Glomerular endothelial cell (primary cell): ENCODE results near the gene MNT. TPM values are rescaled to one million over a fixed set of nuclear protein-coding genes. Genes with fewer than 3 reads are reported as not detected.
A peak's percentile ranks its signal among the peaks of the same experiment; 100 is the strongest.

ENCODE experiments used
- DNase-seq: peaks from one replicate; pipeline ENCODE4 v3.0.0-alpha.2; 2011; ENCODE audit warnings: low read depth, low spot score; ENCODE audit errors: extremely low read depth
- total RNA-seq: library from RNA; depleted of rRNA; stranded (reverse); fragments of >200 nt; gene quantifications from 2 replicates; pipeline ENCODE4 v1.2.3, GENCODE V29; 2015

Gene MNT
- total RNA-seq, 1 donor from 2014 or later, result 15.1 TPM

- DNase-seq, result no peak
Observed at GRCh38 chr17:2416010-2416734, 15.3 kb upstream of the MNT start.

DNA sequence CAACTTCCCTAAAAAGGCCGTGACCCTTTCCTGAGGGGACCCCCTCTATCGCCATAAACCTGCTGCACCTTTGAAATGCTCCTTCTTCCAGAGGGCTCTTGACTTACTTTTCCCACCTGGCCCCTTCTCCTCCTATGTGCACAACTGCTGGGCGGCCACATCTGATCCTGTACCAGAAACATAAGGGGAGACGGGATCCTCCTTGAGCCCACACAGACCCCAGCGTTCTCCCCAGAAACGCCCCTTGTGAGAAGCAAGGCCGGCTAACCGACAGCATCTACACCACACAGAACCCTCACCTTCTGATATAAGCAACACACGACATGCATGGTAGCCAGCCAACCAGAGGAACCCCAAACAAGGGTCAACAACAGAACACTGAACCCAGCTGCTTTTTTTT, 14.2 kb upstream of the MNT start:
- DNase-seq, result no peak

DNA sequence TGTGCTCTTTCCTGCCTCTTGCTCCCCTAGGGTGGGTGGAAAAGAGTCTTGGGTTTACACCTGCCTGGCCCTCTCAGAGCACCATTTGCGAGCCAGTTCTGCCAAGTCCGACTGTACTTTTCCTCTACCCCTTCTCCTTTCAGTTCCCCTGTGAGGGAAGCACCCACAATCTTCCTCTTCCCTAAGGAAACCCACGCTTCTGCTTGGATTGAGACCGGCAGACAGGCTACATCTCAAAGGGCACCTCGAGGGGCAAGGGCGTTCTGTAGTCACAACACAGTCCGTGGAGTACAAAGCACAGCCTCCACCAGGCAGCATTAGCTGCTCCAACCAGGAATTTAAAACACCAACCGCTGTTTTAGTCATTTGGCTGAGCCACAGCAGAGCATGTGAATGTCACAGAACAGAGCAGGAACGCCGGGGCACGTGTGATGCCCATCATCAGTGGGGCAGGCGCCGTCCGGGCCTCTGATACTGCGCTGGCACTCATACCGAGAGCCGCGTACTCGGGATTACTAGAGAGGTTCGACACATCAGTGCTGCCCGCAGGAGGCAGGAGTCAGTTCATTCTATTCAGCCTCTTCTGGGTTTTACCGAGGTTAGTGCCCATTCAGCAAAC, 13.7 kb upstream of the MNT start:
- no peak for DNase-seq

DNA sequence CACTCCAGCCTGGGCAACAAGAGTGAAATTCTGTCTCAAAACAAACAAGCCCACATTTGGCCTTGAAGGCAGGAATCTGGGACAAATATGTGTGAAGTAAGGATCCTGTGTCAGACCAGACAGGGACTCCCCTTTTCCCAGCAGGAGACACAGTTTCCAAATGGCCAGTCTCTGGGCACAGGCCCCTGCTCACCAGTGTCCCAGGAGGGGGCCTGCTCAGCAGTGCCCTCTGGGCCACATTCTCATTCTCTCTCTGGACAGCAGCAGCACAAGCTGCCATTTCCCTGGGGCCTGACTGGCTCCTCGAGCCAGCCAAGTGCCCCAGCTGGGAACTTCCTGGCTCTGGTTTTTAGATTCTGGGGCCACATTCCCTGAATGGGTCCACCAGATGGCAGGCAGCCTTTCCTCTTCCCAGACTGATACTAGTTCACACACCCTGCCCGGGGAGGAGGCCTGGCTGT, 11.7 kb upstream of the MNT start:
- no peak for DNase-seq

DNA sequence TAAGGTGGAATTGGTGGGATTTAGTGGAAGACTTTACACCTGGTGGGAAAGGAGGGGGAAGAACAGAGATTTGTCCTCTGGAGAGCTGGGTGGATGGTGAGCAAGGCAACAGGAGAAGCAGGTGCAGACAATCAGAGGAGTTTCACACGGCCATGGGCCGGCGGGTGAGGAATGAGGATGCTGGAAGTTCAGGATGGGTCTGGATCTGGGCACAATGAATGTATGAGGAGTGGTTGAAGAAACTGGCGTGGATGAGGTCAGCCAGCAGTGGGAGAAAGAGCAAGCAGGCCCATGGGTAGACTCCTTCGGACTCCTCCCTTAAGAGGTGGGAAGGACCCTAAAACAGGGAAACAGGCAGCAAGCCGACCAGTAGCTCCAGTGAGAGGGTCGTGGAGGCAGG, 10.1 kb upstream of the MNT start:
- DNase-seq, result no peak

- DNase-seq, result no peak
Observed at GRCh38 chr17:2406903-2407790, 6.3 kb upstream of the MNT start.

DNA sequence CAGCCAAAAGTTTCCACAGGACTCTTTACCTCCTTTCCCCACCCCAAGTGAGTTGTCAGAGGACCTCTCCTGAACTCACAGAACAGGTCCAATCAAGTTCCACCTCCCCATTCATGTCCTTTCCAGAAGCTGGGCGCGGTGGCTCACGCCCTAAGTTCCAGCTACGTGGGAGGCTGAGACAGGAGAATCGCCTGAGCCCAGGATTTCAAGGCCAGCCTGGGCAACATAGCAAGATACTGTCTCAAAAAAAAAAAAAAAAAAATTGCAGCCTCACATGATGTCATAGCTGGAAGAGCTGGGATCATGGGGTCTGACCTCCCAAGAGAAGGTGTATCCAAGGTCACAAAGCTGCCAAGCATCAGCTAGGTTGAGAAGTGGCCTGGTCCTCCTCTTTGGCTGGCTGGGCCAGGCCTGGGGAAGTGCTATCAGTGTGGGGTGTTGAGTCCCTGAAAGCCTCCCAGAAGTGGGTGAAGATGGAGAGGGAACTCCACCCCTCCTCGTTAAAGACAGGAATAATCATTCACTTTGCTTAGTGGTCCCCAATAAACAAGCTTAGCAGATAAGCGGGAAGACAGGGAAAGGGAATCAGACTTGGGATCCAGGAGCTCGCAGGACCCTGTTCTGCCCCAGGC, 5.5 kb upstream of the MNT start:
- DNase-seq, result no peak

- no peak for DNase-seq
Observed at GRCh38 chr17:2405247-2405926, 4.5 kb upstream of the MNT start.

- no peak for DNase-seq
Observed at GRCh38 chr17:2403044-2403443, 2.2 kb upstream of the MNT start.

- no peak for DNase-seq
Observed at GRCh38 chr17:2402544-2402943, 1.7 kb upstream of the MNT start.

DNA sequence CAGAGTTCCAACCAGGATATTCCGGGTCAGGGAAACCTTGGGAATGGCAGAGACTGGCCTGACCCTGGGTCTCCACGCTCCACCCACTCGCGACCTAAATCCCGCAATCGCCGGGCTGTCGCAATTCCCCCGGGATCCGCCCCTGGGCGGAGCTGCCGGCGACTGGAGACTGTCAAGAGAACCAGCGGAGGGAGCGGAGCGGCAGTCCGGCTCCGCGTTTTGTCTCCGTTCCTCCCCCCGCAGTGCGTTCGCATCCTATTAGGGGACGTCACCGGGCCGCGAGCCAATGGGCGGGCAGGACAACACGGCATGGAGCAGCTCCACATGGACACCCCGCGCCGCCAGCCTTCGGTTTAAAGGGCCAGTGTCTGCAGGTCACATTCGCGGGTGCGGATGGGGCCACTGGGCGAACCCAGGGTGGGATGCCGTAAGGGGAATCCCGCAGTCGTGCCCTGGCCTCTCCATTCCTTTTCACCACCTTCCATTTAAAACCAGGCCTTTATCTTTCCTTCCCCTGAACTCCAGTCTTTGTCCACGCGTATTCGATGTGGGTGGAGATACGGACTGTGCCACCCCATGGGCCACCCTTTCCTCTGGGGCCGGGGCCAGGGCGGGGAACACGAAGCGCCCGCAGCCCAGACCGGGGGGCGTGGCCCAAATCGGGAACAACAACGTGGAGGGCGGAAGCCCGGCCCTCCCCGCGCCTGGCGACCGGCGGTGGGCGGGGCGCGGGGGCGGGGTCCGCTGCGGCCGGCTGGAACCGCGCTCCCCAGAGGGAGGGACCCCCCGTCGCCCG, 764 bp upstream of the MNT start:
- DNase-seq, result peak; percentile 89

- DNase-seq, result no peak
Observed at GRCh38 chr17:2400474-2400866, 390 bp downstream of the MNT start.

DNA sequence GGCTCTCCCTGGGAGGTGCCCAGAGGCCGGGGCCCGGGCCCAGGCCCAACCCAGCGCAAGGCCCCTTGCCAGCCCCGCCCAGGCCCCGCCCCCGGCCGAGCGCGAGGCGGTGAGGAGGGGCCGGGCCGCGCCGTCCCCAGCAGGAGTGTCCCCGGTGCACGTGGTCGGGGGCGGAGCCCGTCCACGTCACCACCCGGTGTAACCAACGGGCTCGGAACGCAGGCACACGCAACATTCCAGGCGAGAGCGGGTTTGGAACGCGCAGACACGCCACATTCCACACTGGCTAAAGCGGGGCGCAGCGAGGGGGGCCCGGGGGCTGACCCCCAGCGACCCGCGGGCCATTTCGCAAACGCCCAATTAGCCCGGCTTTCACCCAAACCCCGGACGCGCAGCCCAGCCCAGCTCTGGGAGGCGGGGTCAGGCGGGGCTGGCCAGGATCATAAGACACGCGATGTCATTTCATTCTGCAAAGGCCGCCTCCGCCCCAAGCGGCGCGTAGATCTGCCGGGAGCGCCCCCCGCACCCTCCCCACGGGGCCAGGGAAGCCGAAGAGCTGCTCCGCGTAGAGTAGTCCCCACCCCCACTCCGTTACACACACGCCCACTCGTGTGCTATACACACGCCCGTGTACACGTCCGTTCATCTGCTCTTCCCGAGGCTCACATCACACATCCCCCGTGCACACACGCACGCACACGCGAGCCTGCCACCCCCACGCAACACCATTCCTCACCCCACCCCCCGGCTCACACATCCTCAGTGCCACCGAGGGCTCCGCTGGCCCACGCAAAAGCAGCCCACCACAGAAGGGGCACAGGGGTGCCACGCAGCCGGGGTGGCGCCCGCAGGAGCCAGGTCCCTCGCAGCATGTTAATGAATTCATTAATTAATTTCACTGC, 1.0 kb downstream of the MNT start:
- DNase-seq, result no peak

- DNase-seq, result no peak
Observed at GRCh38 chr17:2398655-2399571, 1.9 kb downstream of the MNT start.

DNA sequence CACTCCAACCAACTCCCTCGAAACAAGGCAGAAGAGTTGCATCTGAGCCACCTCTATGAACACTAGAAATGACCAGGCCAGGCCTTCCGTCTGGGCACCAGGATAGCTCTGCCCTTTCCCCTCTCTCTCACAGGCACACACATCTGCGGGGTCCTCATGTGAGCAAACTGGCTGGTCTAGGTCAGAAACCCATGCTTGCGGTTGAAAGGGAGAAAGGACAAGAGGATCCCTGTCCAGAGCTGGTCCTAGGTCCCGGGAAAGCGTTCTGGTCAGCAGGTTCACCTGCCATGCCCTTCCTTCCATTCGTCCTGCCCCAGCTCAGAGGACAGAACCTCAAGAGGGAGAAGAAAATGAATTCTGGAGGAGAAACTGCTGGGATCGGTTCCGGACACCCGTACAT, 2.7 kb downstream of the MNT start:
- DNase-seq, result no peak

- DNase-seq, result no peak
Observed at GRCh38 chr17:2397247-2398171, 3.4 kb downstream of the MNT start.
